Cardiac muscle cell (in vitro differentiated cells and primary cell): Measurements from ENCODE around the gene TJAP1. TPM values are rescaled to one million over a fixed set of nuclear protein-coding genes. Genes with fewer than 3 reads are reported as not detected.

ENCODE experiments used
- DNase-seq, 2 donors: peaks; one replicate each; pipeline versions ENCODE4 v3.0.0 to v3.0.0-alpha.2; 2010 to 2017; ENCODE audit warnings: low read depth in 1 of 2, low spot score in 1 of 2
- H3K27ac ChIP-seq: fragments of 200-600 bp; sonication (generic); 2 replicates; pipeline ENCODE4 v1.5.1; 2016
- H3K27me3 ChIP-seq: fragments of 200-600 bp; sonication (generic); 2 replicates; pipeline ENCODE4 v1.6.0; 2016; ENCODE audit warnings: control low read depth
- H3K36me3 ChIP-seq: fragments of 200-600 bp; sonication (generic); 2 replicates; pipeline ENCODE4 v1.5.1; 2016; ENCODE audit warnings: control low read depth
- H3K4me1 ChIP-seq: fragments of 200-600 bp; sonication (generic); 2 replicates; pipeline ENCODE4 v1.8.1; 2017; ENCODE audit warnings: low read depth, mild to moderate bottlenecking, mixed run types
- H3K4me3 ChIP-seq: fragments of 200-600 bp; sonication (generic); 2 replicates; pipeline ENCODE4 v1.5.1; 2016; ENCODE audit warnings: mild to moderate bottlenecking
- H3K9me3 ChIP-seq: fragments of 200-600 bp; sonication (generic); 2 replicates; pipeline ENCODE4 v1.5.1; 2017; ENCODE audit warnings: low read depth, mild to moderate bottlenecking, control low read depth
- CTCF ChIP-seq: IDR thresholded peaks from 2 replicates; pipeline ENCODE4 v1.5.1; 2012; ENCODE audit warnings: low read depth, mild to moderate bottlenecking, low read length
- polyA plus RNA-seq: library from polyadenylated mRNA; unstranded; fragments of >200 nt; fragmentation: Nextera tagmentation; extraction: Ambion mirVana; gene quantifications from 2 replicates; pipeline ENCODE4 v1.2.1, GENCODE V29; 2016
- total RNA-seq: library from RNA; depleted of rRNA; stranded (reverse); fragments of >200 nt; gene quantifications from 2 replicates; pipeline ENCODE4 v1.2.3, GENCODE V29; 2016

TJAP1 gene
- total and polyA plus RNA-seq, 2 experiments from 2014 or later: 25.8 to 31.2 TPM

GRCh38 chr6:43472515-43472914 lies 4.9 kb upstream of the TJAP1 start:
- DNase-seq: no peak
- no peak overlapping the region for H3K27ac ChIP-seq
- no peaks in the 10 kb centered on the region for H3K4me1 ChIP-seq
- H3K9me3 ChIP-seq: no peaks in the 10 kb centered on the region
- H3K27me3 ChIP-seq: no peaks in the 10 kb centered on the region
- no peak overlapping the region for H3K4me3 ChIP-seq
- H3K36me3 ChIP-seq: no peaks in the 10 kb centered on the region
- TF ChIP-seq CTCF: no peak

GRCh38 chr6:43475516-43475915 lies 1.9 kb upstream of the TJAP1 start:
- Histone ChIP-seq H3K36me3 (no peaks in the 10 kb centered on the region), H3K4me1 (peaks cover 8% of the 10 kb centered on the region), H3K27me3 (no peaks in the 10 kb centered on the region), H3K9me3 (no peaks in the 10 kb centered on the region), H3K27ac (no peak overlapping the region), H3K4me3 (no peak overlapping the region)
- no peak for DNase-seq
- TF ChIP-seq CTCF: no peak

GRCh38 chr6:43476746-43477145 lies 624 bp upstream of the TJAP1 start:
- Histone ChIP-seq H3K36me3 (no peaks in the 10 kb centered on the region), H3K4me3 (peak overlapping the region; percentile 87), H3K4me1 (peaks cover 8% of the 10 kb centered on the region), H3K27ac (no peak overlapping the region), H3K9me3 (no peaks in the 10 kb centered on the region), H3K27me3 (no peaks in the 10 kb centered on the region)
- DNase-seq: no peak
- no peak for TF ChIP-seq CTCF

GRCh38 chr6:43478008-43478372 lies 620 bp downstream of the TJAP1 start:
- Histone ChIP-seq H3K4me3 (peak overlapping the region; percentile 87), H3K27ac (peak overlapping the region; percentile 95), H3K9me3 (no peaks in the 10 kb centered on the region), H3K27me3 (no peaks in the 10 kb centered on the region), H3K4me1 (peaks cover 8% of the 10 kb centered on the region), H3K36me3 (no peaks in the 10 kb centered on the region)
- no peak for DNase-seq
- no peak for TF ChIP-seq CTCF

- TF ChIP-seq CTCF: no peak
- Histone ChIP-seq H3K4me3 (no peak overlapping the region), H3K36me3 (no peaks in the 10 kb centered on the region), H3K4me1 (peaks cover 8% of the 10 kb centered on the region), H3K9me3 (no peaks in the 10 kb centered on the region), H3K27me3 (no peaks in the 10 kb centered on the region), H3K27ac (no peak overlapping the region)
- DNase-seq: no peak
Observed at GRCh38 chr6:43481075-43481474, 3.7 kb downstream of the TJAP1 start.
